Keratinocyte (primary cell): ENCODE data around the gene DPM3.

Experiments used
- EZH2 ChIP-seq: IDR thresholded peaks from one replicate; pipeline ENCODE4 v1.6.1; 2012; ENCODE audit warnings: inconsistent platforms, mild to moderate bottlenecking, low read length, moderate library complexity
- TF ChIP-seq, protein P1 (sequence below), 3 experiments: IDR thresholded peaks in 1 of 3; conservative IDR thresholded peaks in 1 of 3; optimal IDR thresholded peaks in 1 of 3; 2 replicates in 2 of 3; 3 replicates in 1 of 3; pipeline versions ENCODE3 to v1.5.1; 2011; ENCODE audit warnings: low read length in 3 of 3, mild to moderate bottlenecking in 3 of 3, moderate library complexity in 2 of 3, control low read depth in 1 of 3, inconsistent platforms in 1 of 3; ENCODE audit not compliant: insufficient read depth in 2 of 3; ENCODE audit errors: extremely low read depth in 1 of 3

DNA sequence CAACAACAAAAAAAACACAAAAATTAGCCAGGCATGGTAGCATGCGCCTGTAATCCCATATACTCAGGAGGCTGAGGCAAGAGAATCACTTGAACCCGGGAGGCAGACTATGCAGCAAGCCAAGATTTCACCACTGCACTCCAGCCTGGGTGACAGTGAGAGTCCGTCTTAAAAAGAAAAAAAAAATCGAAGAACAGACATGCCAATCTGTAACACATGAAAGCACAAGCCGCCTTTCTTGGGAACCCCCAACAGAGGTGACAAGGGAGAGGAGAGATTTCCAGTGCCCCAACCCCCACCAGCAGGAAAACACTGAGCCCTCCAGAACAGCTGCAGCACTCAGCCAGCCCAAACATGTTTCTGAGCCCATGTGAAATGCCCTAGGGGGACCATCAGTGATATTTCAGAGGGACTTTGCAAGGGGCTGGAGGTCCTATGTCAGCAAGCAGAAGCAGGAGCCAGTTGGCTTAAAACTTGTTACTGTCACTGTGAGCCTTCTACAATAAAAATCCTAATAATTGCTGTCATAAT, 26.8 kb downstream of the DPM3 start:
- TF ChIP-seq, protein P1, sequence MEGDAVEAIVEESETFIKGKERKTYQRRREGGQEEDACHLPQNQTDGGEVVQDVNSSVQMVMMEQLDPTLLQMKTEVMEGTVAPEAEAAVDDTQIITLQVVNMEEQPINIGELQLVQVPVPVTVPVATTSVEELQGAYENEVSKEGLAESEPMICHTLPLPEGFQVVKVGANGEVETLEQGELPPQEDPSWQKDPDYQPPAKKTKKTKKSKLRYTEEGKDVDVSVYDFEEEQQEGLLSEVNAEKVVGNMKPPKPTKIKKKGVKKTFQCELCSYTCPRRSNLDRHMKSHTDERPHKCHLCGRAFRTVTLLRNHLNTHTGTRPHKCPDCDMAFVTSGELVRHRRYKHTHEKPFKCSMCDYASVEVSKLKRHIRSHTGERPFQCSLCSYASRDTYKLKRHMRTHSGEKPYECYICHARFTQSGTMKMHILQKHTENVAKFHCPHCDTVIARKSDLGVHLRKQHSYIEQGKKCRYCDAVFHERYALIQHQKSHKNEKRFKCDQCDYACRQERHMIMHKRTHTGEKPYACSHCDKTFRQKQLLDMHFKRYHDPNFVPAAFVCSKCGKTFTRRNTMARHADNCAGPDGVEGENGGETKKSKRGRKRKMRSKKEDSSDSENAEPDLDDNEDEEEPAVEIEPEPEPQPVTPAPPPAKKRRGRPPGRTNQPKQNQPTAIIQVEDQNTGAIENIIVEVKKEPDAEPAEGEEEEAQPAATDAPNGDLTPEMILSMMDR (optimal IDR thresholded peaks at IDR 0.05 in 1 of 3, IDR thresholded peaks at IDR 0.05 in 1 of 3, conservative IDR thresholded peaks at IDR 0.05 in 1 of 3; ENCODE audit: extremely low read depth in 1 of 3, insufficient read depth in 2 of 3, low read length in 3 of 3) = no peak
- TF ChIP-seq EZH2 = no peak
